Measurements from ENCODE around the gene GAP43. TPM values are rescaled to one million over a fixed set of nuclear protein-coding genes. Genes with fewer than 3 reads are reported as not detected.

Gene GAP43
- total and polyA plus RNA-seq, 2 of the 13 experiments (the other 11 are each of a cell fraction or from before 2014, with no cell fraction given), result not detected

DNA sequence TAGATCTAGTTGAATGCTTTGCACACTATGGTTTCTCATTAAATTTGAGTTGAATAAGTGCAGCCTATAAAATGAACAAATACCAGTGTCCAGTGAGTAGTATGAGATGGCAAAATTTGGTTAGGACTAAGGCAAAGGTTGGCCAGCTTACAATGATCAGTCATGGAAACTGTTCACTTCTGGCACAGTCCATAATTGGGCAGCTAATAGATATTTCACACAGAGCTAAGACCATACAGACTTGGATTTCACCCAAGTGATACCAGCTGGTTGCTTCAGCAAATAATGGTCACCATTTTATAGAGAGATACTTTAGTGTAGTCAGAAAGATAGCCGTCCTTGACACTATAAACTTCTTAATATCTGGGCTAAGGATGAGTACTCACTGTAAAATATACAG, 15.7 kb downstream of the GAP43 start (continued):
- TF ChIP-seq, protein P1, sequence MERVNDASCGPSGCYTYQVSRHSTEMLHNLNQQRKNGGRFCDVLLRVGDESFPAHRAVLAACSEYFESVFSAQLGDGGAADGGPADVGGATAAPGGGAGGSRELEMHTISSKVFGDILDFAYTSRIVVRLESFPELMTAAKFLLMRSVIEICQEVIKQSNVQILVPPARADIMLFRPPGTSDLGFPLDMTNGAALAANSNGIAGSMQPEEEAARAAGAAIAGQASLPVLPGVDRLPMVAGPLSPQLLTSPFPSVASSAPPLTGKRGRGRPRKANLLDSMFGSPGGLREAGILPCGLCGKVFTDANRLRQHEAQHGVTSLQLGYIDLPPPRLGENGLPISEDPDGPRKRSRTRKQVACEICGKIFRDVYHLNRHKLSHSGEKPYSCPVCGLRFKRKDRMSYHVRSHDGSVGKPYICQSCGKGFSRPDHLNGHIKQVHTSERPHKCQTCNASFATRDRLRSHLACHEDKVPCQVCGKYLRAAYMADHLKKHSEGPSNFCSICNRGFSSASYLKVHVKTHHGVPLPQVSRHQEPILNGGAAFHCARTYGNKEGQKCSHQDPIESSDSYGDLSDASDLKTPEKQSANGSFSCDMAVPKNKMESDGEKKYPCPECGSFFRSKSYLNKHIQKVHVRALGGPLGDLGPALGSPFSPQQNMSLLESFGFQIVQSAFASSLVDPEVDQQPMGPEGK (CRISPR knock-in tag; IDR thresholded peaks at IDR 0.05), result no peak
- TF ChIP-seq MAFF (IDR thresholded peaks at IDR 0.05; ENCODE audit: low read depth, low read length) (no peak), ZNF143 (CRISPR knock-in tag; IDR thresholded peaks at IDR 0.05) (no peak), ZNF629 (CRISPR knock-in tag; conservative IDR thresholded peaks at IDR 0.05) (no peak), MBD4 (IDR thresholded peaks at IDR 0.05; ENCODE audit: borderline replicate concordance, low read length) (no peak), ZNF615 (CRISPR knock-in tag; IDR thresholded peaks at IDR 0.05; ENCODE audit: borderline replicate concordance) (no peak)

DNA sequence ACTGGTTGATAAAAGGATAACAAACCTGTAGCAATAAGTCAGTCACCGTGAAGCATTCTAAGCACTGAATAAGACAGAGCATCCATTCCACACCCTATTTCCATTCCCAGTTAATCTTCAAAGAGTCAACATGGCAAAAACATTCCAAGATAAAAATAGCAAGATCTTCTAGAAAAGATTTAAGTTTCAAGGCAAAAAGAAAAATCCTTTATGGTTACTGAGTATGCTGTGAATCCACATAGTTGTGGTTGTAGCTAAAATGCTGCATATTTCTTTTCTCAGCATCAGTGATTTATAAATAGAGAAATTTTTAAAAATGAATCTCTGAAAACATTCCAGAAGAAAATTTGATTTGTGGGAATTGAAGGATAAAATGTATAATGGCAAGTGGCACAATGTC, 21.1 kb downstream of the GAP43 start:
- Histone ChIP-seq H3K27ac (ENCODE audit: extremely low read length, insufficient read depth, low read length) (no peak overlapping the region), H3K36me3 (replicated peaks in 1 of 2; ENCODE audit: control insufficient read depth in 1 of 2, insufficient read depth in 2 of 2, low read length in 2 of 2) (no peaks in the 10 kb centered on the region), H3K9me3 (ENCODE audit: low read length) (no peaks in the 10 kb centered on the region), H3K79me2 (ENCODE audit: insufficient read depth, low read length) (no peaks in the 10 kb centered on the region), H3K4me2 (ENCODE audit: low read depth, low read length) (no peak overlapping the region), H3K4me3 (replicated peaks in 1 of 3; ENCODE audit: insufficient read depth in 1 of 3, low read depth in 2 of 3, low read length in 3 of 3) (no peak overlapping the region), H3K27me3 (ENCODE audit: control insufficient read depth in 1 of 2, insufficient read depth in 2 of 2, low read length in 2 of 2) (no peaks in the 10 kb centered on the region), H2AFZ (ENCODE audit: low read length) (no peak overlapping the region), H3K9ac (ENCODE audit: insufficient read depth, low read depth, low read length) (no peak overlapping the region), H3K4me1 (ENCODE audit: insufficient read depth, low read length) (no peaks in the 10 kb centered on the region), H4K20me1 (ENCODE audit: insufficient read depth, low read length) (no peaks in the 10 kb centered on the region)
- intact Hi-C loops (cut with micrococcal nuclease; ENCODE audit: unreplicated experiment), result no loop called here
- POLR2A ChIA-PET, result no interaction called here
- in situ Hi-C loops (cut with HindIII; ENCODE audit: extremely low pct_ligation_motif_present, low pct_unique_long_range_greater_than_20kb), result no loop called here
- WGBS (ENCODE audit: low lambda C conversion rate), result 24% methylated on average over 1 of the region's 1 CpG
- no peak for ATAC-seq
- CTCF ChIA-PET (ENCODE audit: low intra/inter-chr PET ratio, low total read pairs), result no interaction called here
- no peak for FAIRE-seq
- no TSS peak for BruUV-seq (replicated peaks)
- TF ChIP-seq SCMH1 (CRISPR knock-in tag; IDR thresholded peaks at IDR 0.05; ENCODE audit: borderline replicate concordance) (no peak), ATF7 (IDR thresholded peaks at IDR 0.05) (no peak), ATF7 (CRISPR knock-in tag; IDR thresholded peaks at IDR 0.05) (no peak), MZF1 (CRISPR knock-in tag; IDR thresholded peaks at IDR 0.05; ENCODE audit: borderline replicate concordance) (no peak), MATR3 (CRISPR knock-in tag; IDR thresholded peaks at IDR 0.05) (no peak), CREB1 (IDR thresholded peaks at IDR 0.05) (no peak), CREB1 (CRISPR knock-in tag; IDR thresholded peaks at IDR 0.05) (no peak), SPEN (CRISPR knock-in tag; IDR thresholded peaks at IDR 0.05; ENCODE audit: low read depth) (no peak), RAD51 (IDR thresholded peaks at IDR 0.05; ENCODE audit: borderline replicate concordance) (no peak), ZBTB42 (CRISPR knock-in tag; IDR thresholded peaks at IDR 0.05) (no peak)
- TF ChIP-seq, protein P2, sequence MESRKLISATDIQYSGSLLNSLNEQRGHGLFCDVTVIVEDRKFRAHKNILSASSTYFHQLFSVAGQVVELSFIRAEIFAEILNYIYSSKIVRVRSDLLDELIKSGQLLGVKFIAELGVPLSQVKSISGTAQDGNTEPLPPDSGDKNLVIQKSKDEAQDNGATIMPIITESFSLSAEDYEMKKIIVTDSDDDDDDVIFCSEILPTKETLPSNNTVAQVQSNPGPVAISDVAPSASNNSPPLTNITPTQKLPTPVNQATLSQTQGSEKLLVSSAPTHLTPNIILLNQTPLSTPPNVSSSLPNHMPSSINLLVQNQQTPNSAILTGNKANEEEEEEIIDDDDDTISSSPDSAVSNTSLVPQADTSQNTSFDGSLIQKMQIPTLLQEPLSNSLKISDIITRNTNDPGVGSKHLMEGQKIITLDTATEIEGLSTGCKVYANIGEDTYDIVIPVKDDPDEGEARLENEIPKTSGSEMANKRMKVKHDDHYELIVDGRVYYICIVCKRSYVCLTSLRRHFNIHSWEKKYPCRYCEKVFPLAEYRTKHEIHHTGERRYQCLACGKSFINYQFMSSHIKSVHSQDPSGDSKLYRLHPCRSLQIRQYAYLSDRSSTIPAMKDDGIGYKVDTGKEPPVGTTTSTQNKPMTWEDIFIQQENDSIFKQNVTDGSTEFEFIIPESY (CRISPR knock-in tag; IDR thresholded peaks at IDR 0.05), result no peak
- TF ChIP-seq, protein P3, sequence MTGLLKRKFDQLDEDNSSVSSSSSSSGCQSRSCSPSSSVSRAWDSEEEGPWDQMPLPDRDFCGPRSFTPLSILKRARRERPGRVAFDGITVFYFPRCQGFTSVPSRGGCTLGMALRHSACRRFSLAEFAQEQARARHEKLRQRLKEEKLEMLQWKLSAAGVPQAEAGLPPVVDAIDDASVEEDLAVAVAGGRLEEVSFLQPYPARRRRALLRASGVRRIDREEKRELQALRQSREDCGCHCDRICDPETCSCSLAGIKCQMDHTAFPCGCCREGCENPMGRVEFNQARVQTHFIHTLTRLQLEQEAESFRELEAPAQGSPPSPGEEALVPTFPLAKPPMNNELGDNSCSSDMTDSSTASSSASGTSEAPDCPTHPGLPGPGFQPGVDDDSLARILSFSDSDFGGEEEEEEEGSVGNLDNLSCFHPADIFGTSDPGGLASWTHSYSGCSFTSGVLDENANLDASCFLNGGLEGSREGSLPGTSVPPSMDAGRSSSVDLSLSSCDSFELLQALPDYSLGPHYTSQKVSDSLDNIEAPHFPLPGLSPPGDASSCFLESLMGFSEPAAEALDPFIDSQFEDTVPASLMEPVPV (CRISPR knock-in tag; IDR thresholded peaks at IDR 0.05), result no peak
- TF ChIP-seq, protein P4, sequence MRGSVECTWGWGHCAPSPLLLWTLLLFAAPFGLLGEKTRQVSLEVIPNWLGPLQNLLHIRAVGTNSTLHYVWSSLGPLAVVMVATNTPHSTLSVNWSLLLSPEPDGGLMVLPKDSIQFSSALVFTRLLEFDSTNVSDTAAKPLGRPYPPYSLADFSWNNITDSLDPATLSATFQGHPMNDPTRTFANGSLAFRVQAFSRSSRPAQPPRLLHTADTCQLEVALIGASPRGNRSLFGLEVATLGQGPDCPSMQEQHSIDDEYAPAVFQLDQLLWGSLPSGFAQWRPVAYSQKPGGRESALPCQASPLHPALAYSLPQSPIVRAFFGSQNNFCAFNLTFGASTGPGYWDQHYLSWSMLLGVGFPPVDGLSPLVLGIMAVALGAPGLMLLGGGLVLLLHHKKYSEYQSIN (CRISPR knock-in tag; IDR thresholded peaks at IDR 0.05; ENCODE audit: borderline replicate concordance), result no peak
- DNase-seq (ENCODE audit: low spot score), result no peak
